Measurements from ENCODE around the gene DLGAP1. TPM values are rescaled to one million over a fixed set of nuclear protein-coding genes. Genes with fewer than 3 reads are reported as not detected.
A peak's percentile ranks its signal among the peaks of the same experiment; 100 is the strongest.

Gene DLGAP1
- total RNA-seq, 1 experiment from 2014 or later = 0.39 TPM

GRCh38 chr18:3460823-3461398 is 994.2 kb downstream of the DLGAP1 start:
- H4K20me1 ChIP-seq (ENCODE audit: insufficient read depth) = peaks cover 8% of the 10 kb centered on the region; the same call in 1 of the 2 replicates
- intact Hi-C loops (cut with micrococcal nuclease) = no loop called here
- no peak overlapping the region for H3K4me2 ChIP-seq (ENCODE audit: low read length)
- H3K9me3 ChIP-seq (ENCODE audit: control insufficient read depth in 1 of 2, insufficient read depth in 1 of 2, low read depth in 1 of 2, low read length in 2 of 2) = no peaks in the 10 kb centered on the region
- POLR2A ChIA-PET = interaction anchor here (0.6 to 1.3 kb wide), 4 partner anchors 111 to 164 kb away, joined by 3 to 5 read pairs (median 3); no protein-coding TSS in a partner anchor
- RAD21 ChIA-PET (ENCODE audit: low non-redundant PET in 1 of 2, low total read pairs in 2 of 2, uncharacterized antibody in 2 of 2, unreplicated experiment in 2 of 2) = no interaction called here
- H3K27ac ChIP-seq (ENCODE audit: low read depth, low read length) = no peak overlapping the region; the same call in 1 of the 2 replicates
- no peak for ATAC-seq
- TF ChIP-seq CBX3 (IDR thresholded peaks at IDR 0.05; ENCODE audit: low read depth) = 0 out of 2 replicates have a peak, but pooled peaks have one; percentile 23
- no peak for TF ChIP-seq SRF (IDR thresholded peaks at IDR 0.05; ENCODE audit: low read depth)
- 0 out of 2 replicates have a peak, but pooled peaks have one; percentile 5 for TF ChIP-seq JUND (IDR thresholded peaks at IDR 0.05)
- TF ChIP-seq POLR2A (IDR thresholded peaks at IDR 0.05; ENCODE audit: borderline replicate concordance, extremely low read depth, insufficient read depth, insufficient read length) = no peak
- TF ChIP-seq, protein P1, sequence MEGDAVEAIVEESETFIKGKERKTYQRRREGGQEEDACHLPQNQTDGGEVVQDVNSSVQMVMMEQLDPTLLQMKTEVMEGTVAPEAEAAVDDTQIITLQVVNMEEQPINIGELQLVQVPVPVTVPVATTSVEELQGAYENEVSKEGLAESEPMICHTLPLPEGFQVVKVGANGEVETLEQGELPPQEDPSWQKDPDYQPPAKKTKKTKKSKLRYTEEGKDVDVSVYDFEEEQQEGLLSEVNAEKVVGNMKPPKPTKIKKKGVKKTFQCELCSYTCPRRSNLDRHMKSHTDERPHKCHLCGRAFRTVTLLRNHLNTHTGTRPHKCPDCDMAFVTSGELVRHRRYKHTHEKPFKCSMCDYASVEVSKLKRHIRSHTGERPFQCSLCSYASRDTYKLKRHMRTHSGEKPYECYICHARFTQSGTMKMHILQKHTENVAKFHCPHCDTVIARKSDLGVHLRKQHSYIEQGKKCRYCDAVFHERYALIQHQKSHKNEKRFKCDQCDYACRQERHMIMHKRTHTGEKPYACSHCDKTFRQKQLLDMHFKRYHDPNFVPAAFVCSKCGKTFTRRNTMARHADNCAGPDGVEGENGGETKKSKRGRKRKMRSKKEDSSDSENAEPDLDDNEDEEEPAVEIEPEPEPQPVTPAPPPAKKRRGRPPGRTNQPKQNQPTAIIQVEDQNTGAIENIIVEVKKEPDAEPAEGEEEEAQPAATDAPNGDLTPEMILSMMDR (IDR thresholded peaks at IDR 0.05 in 2 of 3, conservative IDR thresholded peaks at IDR 0.05 in 1 of 3; ENCODE audit: borderline replicate concordance in 1 of 3, insufficient read depth in 1 of 3, low read depth in 2 of 3, low read length in 2 of 3) = no peak
- no peak for TF ChIP-seq SIN3A (IDR thresholded peaks at IDR 0.05; ENCODE audit: low read depth)
- no peak for TF ChIP-seq ZNF274 (IDR thresholded peaks at IDR 0.05; ENCODE audit: low read depth, low read length)
- no peak for TF ChIP-seq ATF3 (IDR thresholded peaks at IDR 0.05)
- no peak for TF ChIP-seq ELF1 (IDR thresholded peaks at IDR 0.05; ENCODE audit: borderline replicate concordance, low read depth)
- TF ChIP-seq, protein P2, sequence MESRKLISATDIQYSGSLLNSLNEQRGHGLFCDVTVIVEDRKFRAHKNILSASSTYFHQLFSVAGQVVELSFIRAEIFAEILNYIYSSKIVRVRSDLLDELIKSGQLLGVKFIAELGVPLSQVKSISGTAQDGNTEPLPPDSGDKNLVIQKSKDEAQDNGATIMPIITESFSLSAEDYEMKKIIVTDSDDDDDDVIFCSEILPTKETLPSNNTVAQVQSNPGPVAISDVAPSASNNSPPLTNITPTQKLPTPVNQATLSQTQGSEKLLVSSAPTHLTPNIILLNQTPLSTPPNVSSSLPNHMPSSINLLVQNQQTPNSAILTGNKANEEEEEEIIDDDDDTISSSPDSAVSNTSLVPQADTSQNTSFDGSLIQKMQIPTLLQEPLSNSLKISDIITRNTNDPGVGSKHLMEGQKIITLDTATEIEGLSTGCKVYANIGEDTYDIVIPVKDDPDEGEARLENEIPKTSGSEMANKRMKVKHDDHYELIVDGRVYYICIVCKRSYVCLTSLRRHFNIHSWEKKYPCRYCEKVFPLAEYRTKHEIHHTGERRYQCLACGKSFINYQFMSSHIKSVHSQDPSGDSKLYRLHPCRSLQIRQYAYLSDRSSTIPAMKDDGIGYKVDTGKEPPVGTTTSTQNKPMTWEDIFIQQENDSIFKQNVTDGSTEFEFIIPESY (IDR thresholded peaks at IDR 0.05; ENCODE audit: extremely low read depth, insufficient replicate concordance, low read length) = no peak
- peaks cover 45% of the 10 kb centered on the region for H3K79me2 ChIP-seq (ENCODE audit: insufficient read depth, low read length)
- no peaks in the 10 kb centered on the region for H3K9me2 ChIP-seq (ENCODE audit: insufficient read depth)
- no peaks in the 10 kb centered on the region for H3K27me3 ChIP-seq (ENCODE audit: insufficient read depth, low read length)
- BruUV-seq (replicated peaks) = no TSS peak
- H3K4me3 ChIP-seq (replicated peaks in 1 of 2; ENCODE audit: low read depth in 1 of 2, low read length in 2 of 2) = no peak overlapping the region
- DNase-seq (ENCODE audit: low read depth, low spot score) = no peak
- H2AFZ ChIP-seq (ENCODE audit: low read depth, low read length, poor library complexity, severe bottlenecking) = no peak overlapping the region
- CTCF ChIA-PET = interaction anchor here (1.3 to 2.1 kb wide), 2 partner anchors 164 to 205 kb away, joined by 3 to 7 read pairs; no protein-coding TSS in a partner anchor
- peaks cover 32 to 42% of the 10 kb centered on the region in 2 experiments for H3K36me3 ChIP-seq (ENCODE audit: control insufficient read depth in 1 of 2, insufficient read depth in 2 of 2, low read length in 2 of 2)
- H3K9ac ChIP-seq (ENCODE audit: low read length) = no peak overlapping the region
- peaks cover 29 to 53% of the 10 kb centered on the region in 2 experiments for H3K4me1 ChIP-seq (ENCODE audit: control insufficient read depth in 1 of 2, insufficient read depth in 2 of 2, low read length in 2 of 2)

Data from HCT116 (cell line).